Uterus (tissue), 4 donors: ENCODE data around the gene SELENOM. TPM values are rescaled to one million over a fixed set of nuclear protein-coding genes. Genes with fewer than 3 reads are reported as not detected.

Experiments
- DNase-seq, 2 donors: peaks; one replicate each; pipeline ENCODE4 v3.0.0-alpha.2; 2019 to 2020
- H3K27ac ChIP-seq, 2 donors: fragments of 200-600 bp; sonication (generic); 1 replicate in 1 of 2; 2 replicates in 1 of 2; pipeline ENCODE4 v1.5.1; 2016 to 2018
- H3K27me3 ChIP-seq, 2 donors: fragments of 200-600 bp; sonication (generic); one replicate each; pipeline ENCODE4 v1.5.1; 2018 to 2019; ENCODE audit warnings: control low read depth in 1 of 2
- H3K36me3 ChIP-seq, 2 donors: fragments of 200-600 bp; sonication (generic); one replicate each; pipeline ENCODE4 v1.5.1; 2019; ENCODE audit warnings: control low read depth in 1 of 2
- H3K4me1 ChIP-seq, 2 donors: fragments of 200-600 bp; sonication (generic); one replicate each; pipeline ENCODE4 v1.5.1; 2018 to 2019; ENCODE audit warnings: control low read depth in 1 of 2
- H3K4me3 ChIP-seq, 2 donors: fragments of 200-600 bp; sonication (generic); 1 replicate in 1 of 2; 2 replicates in 1 of 2; pipeline ENCODE4 v1.5.1; 2018 to 2019; ENCODE audit warnings: mild to moderate bottlenecking in 1 of 2
- H3K9me3 ChIP-seq, 2 donors: fragments of 200-600 bp; sonication (generic); one replicate each; pipeline ENCODE4 v1.5.1; 2019; ENCODE audit warnings: control low read depth in 1 of 2
- CTCF ChIP-seq, 4 experiments: fragments of 200-600 bp in 2 of 4; fragments of 450-650 bp in 2 of 4; sonication (generic) in 2 of 4; IDR thresholded peaks; one replicate each; pipeline ENCODE4 v1.5.1; 2016 to 2019; ENCODE audit warnings: antibody characterized with exemption in 4 of 4, mild to moderate bottlenecking in 2 of 4, moderate library complexity in 1 of 4
- POLR2A ChIP-seq, 2 donors: fragments of 450-650 bp; IDR thresholded peaks; one replicate each; pipeline ENCODE4 v1.6.1; 2016; ENCODE audit warnings: antibody characterized with exemption in 2 of 2, mild to moderate bottlenecking in 1 of 2, moderate library complexity in 1 of 2
- intact Hi-C: fragments of 100-400 bp; cut with DNase I; formaldehyde crosslinking; loops from one replicate; pipeline ENCODE4 v1.15.1; 2023; ENCODE audit warnings: low total_unique reads
- total RNA-seq, 4 donors: library from RNA; depleted of rRNA in 3 of 4; stranded (reverse); fragments of >200 nt in 3 of 4; gene quantifications; one replicate each; pipeline versions ENCODE4 v1.1.0 to v1.2.4, GENCODE V29; 2014 to 2023
- donor health status: DM: yes; HTN: yes; CAD: no.

The SELENOM gene
- total RNA-seq, 4 donors from 2014 or later: 91.7 to 2,170 (median 948) TPM

DNA sequence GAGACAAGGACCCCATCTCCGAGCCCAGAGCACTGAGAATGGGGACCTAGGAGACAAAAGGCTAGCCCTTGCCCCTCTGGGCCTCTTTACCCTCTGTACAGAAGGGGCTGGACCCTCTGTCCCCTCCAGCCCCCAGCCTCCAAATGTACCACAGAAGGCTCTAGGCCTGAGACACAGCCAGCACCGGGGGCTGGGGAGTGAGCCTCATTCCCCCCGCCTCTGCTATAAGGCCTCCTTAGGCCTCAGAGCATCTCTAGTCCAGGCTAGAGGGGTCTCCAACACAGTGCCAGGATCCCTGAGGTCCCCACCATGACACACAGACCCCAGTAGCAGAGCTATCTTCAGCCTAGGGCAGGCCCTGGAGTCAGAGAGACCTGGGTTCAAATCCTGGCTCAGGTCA, 21.4 kb downstream of the SELENOM start:
- Histone ChIP-seq H3K4me1 (peaks cover 0 to 13% of the 10 kb centered on the region in 2 donors), H3K4me3 (peak overlapping the region; percentile 85 to 98), H3K9me3 (no peaks in the 10 kb centered on the region), H3K27ac (peak overlapping the region; percentile 96 to 98), H3K36me3 (no peaks in the 10 kb centered on the region), H3K27me3 (no peaks in the 10 kb centered on the region)
- no peak for TF ChIP-seq POLR2A (IDR thresholded peaks at IDR 0.05)
- intact Hi-C loops: loop anchor here (2.0 kb wide), 1 partner anchor 137 kb away; no protein-coding TSS in a partner anchor
- no peak for DNase-seq

GRCh38 chr22:31085493-31085824, 21.9 kb downstream of the SELENOM start:
- Histone ChIP-seq H3K4me1 (peaks cover 0 to 13% of the 10 kb centered on the region in 2 donors), H3K27ac (peak overlapping the region; percentile 96 to 98), H3K9me3 (no peaks in the 10 kb centered on the region), H3K36me3 (no peaks in the 10 kb centered on the region), H3K27me3 (no peaks in the 10 kb centered on the region), H3K4me3 (peak overlapping the region; percentile 85 to 98)
- intact Hi-C loops: loop anchor here (2.0 kb wide), 1 partner anchor 137 kb away; no protein-coding TSS in a partner anchor
- peak in 1 of 2 donors; percentile 53 for DNase-seq
- TF ChIP-seq POLR2A (IDR thresholded peaks at IDR 0.05) (no peak), CTCF (IDR thresholded peaks at IDR 0.05) (no peak)

- Histone ChIP-seq H3K36me3 (no peaks in the 10 kb centered on the region), H3K27ac (peak overlapping the region; percentile 96 to 98), H3K27me3 (no peaks in the 10 kb centered on the region), H3K4me1 (peaks cover 0 to 12% of the 10 kb centered on the region in 2 donors), H3K9me3 (no peaks in the 10 kb centered on the region), H3K4me3 (peak overlapping the region; percentile 85 to 98)
- DNase-seq: peak; percentile 89 to 91
- intact Hi-C loops: loop anchor here (2.0 to 5.0 kb wide), 2 partner anchors 48 to 136 kb away; no protein-coding TSS in a partner anchor
- peak; percentile 91 to 94 (median 94) for TF ChIP-seq CTCF (IDR thresholded peaks at IDR 0.05)
- TF ChIP-seq POLR2A (IDR thresholded peaks at IDR 0.05): peak; percentile 80 to 81
These were observed 22.4 kb downstream of the SELENOM start for GRCh38 chr22:31084811-31085492.

DNA sequence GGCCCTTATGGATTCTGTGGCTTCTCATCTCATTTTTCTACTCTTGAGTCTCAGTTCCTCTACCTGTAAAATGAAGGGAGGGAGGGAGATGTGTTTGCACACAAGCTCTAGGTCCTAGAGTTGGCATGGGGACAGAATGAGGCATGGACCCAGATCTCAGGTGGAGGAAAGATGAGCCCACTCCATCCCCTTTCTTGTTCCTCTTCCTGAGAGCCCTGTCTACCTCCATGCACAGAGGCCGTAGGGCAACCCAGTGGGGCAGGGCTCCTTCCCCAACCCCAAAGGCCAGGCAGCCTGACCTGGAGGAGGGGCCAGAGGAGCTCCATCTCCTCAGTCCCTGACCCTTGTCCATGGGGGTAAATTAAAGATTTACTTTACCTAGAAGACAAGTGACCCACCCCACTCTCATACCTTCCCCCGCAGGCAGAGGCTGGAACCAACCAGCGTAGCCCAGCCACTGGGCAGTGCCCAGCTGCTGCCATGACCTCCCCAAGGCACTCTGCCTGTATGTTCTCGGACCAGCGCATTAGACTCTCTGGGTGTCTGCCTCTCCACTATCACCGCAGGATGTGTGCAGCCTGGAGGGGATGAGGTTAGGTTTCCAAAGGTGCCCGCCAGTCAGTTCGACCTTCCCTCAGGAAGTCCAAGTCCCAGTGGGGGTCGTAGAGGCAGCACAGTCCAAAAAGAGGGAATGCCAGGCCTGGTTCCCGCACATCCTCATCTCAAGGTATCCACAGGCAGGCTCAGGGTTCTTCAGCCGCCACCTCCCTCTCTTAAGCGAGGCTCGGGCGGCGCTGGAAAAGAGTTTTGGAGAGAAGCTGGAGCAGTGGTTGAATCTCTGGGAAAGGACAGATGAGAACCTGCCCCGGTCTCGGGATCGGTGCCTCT, 23.2 kb downstream of the SELENOM start:
- DNase-seq: no peak
- H3K4me3 ChIP-seq: peak overlapping the region; percentile 85 to 98
- H3K4me1 ChIP-seq: peaks cover 0 to 4% of the 10 kb centered on the region in 2 donors
- no peaks in the 10 kb centered on the region for H3K36me3 ChIP-seq
- intact Hi-C loops: loop anchor here (2.0 to 5.0 kb wide), 2 partner anchors 47 to 135 kb away; no protein-coding TSS in a partner anchor
- H3K27ac ChIP-seq: peak overlapping the region; percentile 96 to 98
- H3K27me3 ChIP-seq: no peaks in the 10 kb centered on the region
- no peak for TF ChIP-seq CTCF (IDR thresholded peaks at IDR 0.05)
- no peak for TF ChIP-seq POLR2A (IDR thresholded peaks at IDR 0.05)
- no peaks in the 10 kb centered on the region for H3K9me3 ChIP-seq

DNA sequence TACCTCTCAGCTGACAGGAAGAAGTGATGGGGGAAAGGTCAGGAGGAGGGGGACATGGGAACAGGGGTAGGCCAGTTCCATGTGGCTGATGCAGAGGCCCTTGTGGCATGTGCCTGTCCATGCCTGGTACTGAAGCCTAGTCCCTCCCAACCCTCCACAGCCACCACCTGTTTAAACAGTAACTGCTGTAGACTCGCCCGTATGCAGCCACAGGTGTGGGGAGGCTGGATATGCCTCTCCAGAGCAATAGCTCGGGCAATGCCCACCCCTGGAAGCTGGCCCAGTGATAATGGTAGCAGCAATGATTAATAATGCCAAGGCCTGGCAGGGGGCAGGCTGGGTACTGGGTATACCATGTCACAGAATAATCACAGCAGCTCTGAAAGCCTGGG, 24.0 kb downstream of the SELENOM start:
- Histone ChIP-seq H3K4me1 (peaks cover 0 to 4% of the 10 kb centered on the region in 2 donors), H3K4me3 (peak overlapping the region; percentile 85 to 98), H3K27ac (peak overlapping the region; percentile 96 to 98), H3K27me3 (no peaks in the 10 kb centered on the region), H3K36me3 (no peaks in the 10 kb centered on the region), H3K9me3 (no peaks in the 10 kb centered on the region)
- peak in 1 of 2 donors; percentile 50 for DNase-seq
- TF ChIP-seq POLR2A (IDR thresholded peaks at IDR 0.05): no peak
- intact Hi-C loops: loop anchor here (5.0 kb wide), 1 partner anchor 46 kb away; no protein-coding TSS in a partner anchor
